Activated CD8-positive, alpha-beta memory T cell treated with anti-CD3 and anti-CD28 coated beads for 1 hour (primary cell): Measurements from ENCODE around the gene PIK3CD.
"Not testable (repeated sequence)": the region's sequence is repeated elsewhere in the genome, so short reads cannot be mapped to it uniquely, and the experiment has no call there.

ENCODE experiments used
- DNase-seq, 2 donors: peaks; one replicate each; pipeline ENCODE4 v3.0.0-alpha.2; 2020; ENCODE audit warnings: low read depth in 1 of 2; ENCODE audit errors: extremely low read depth in 1 of 2

Gene PIK3CD

GRCh38 chr1:9731051-9731537 lies 79.6 kb downstream of the PIK3CD start:
- DNase-seq: no peak

- no peak for DNase-seq
These were observed 80.0 kb downstream of the PIK3CD start for GRCh38 chr1:9731561-9731960.

- DNase-seq: no peak
These were observed 80.8 kb downstream of the PIK3CD start for GRCh38 chr1:9732123-9732971.

GRCh38 chr1:9733160-9733789 lies 81.7 kb downstream of the PIK3CD start:
- no peak for DNase-seq

GRCh38 chr1:9735800-9736199 lies 84.3 kb downstream of the PIK3CD start:
- no peak for DNase-seq

- no peak for DNase-seq
These were observed 84.7 kb downstream of the PIK3CD start for GRCh38 chr1:9736241-9736640.

GRCh38 chr1:9737057-9737456 lies 85.5 kb downstream of the PIK3CD start:
- no peak for DNase-seq

- DNase-seq: no peak
These were observed 86.1 kb downstream of the PIK3CD start for GRCh38 chr1:9737671-9738070.

GRCh38 chr1:9744106-9744799 lies 92.7 kb downstream of the PIK3CD start:
- DNase-seq: no peak

- DNase-seq: no peak
These were observed 94.7 kb downstream of the PIK3CD start for GRCh38 chr1:9746211-9746610.

- no peak for DNase-seq
These were observed 95.1 kb downstream of the PIK3CD start for GRCh38 chr1:9746651-9747050.

- DNase-seq: not testable (repeated sequence)
These were observed 96.9 kb downstream of the PIK3CD start for GRCh38 chr1:9748391-9748790.

GRCh38 chr1:9749361-9749760 lies 97.8 kb downstream of the PIK3CD start:
- DNase-seq: no peak

- DNase-seq: no peak
These were observed 100.4 kb downstream of the PIK3CD start for GRCh38 chr1:9751971-9752370.

GRCh38 chr1:9753121-9753531 lies 101.6 kb downstream of the PIK3CD start:
- DNase-seq: no peak

- no peak for DNase-seq
These were observed 104.0 kb downstream of the PIK3CD start for GRCh38 chr1:9755441-9755995.

- DNase-seq: no peak
These were observed 107.1 kb downstream of the PIK3CD start for GRCh38 chr1:9758559-9759121.

- DNase-seq: no peak
These were observed 108.4 kb downstream of the PIK3CD start for GRCh38 chr1:9759939-9760338.

GRCh38 chr1:9760824-9761223 lies 109.3 kb downstream of the PIK3CD start:
- DNase-seq: no peak

GRCh38 chr1:9761855-9762254 lies 110.3 kb downstream of the PIK3CD start:
- DNase-seq: no peak

GRCh38 chr1:9762446-9762845 lies 110.9 kb downstream of the PIK3CD start:
- DNase-seq: not testable (repeated sequence)
